GM13977 (cell line): Measurements from ENCODE around the gene JAKMIP1.

Source experiments
- DNase-seq: peaks from one replicate; pipeline ENCODE4 v3.0.0; 2012; ENCODE audit warnings: low spot score
- CTCF ChIP-seq: IDR thresholded peaks from 2 replicates; pipeline ENCODE4 v1.5.1; 2012; ENCODE audit warnings: mild to moderate bottlenecking, control low read depth; ENCODE audit not compliant: insufficient read depth; ENCODE audit errors: extremely low read depth, missing control alignments
- in situ Hi-C: fragments of 300-500 bp; cut with MboI; formaldehyde crosslinking; loops from one replicate; pipeline ENCODE4 v1.12.0; 2022; ENCODE audit warnings: low sequenced_read_pairs, low pct_unique_long_range_greater_than_20kb, mixed read lengths, inconsistent platforms; ENCODE audit not compliant: unreplicated experiment

The JAKMIP1 gene

DNA sequence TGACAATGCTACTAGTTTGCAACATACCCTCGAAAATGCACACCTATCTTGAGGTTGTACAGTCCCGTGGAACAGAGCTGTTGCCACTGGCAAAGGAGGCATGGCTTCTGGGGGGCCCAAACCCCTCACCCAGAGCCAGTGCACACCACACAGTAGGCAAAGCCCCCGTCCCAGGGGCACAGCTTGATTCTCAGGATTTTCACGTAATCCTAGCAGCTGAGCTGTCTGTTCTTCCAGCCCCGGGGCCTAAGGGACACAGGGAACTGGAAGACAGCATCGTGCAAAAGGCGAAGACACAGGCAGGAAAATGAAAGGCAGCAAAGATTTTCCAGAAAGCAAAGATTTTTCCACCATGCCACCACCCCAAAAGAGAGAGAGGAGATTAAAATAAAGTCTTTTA lies 77.2 kb downstream of the JAKMIP1 start:
- no peak for TF ChIP-seq CTCF
- in situ Hi-C loops: no loop called here
- no peak for DNase-seq

DNA sequence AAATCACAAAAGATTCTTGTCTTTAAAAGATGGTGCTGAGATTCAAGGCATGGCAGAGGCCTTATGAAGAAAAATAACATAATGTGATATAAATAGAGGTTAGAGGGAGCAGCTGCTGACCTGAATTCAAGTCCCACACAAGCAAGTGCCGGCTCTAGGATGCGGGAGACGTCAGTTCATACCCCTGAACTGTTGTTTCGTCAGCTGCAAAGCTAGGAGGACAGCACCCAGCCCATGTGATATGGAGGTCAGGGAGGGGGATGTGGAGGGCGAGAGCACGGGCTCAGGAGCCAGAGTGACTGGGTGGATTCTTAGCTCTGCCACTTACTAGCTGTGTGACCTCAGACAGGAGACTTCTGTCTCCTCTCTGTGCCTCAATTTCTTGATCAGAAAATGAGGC lies 77.9 kb downstream of the JAKMIP1 start:
- in situ Hi-C loops: no loop called here
- DNase-seq: no peak
- TF ChIP-seq CTCF: no peak

DNA sequence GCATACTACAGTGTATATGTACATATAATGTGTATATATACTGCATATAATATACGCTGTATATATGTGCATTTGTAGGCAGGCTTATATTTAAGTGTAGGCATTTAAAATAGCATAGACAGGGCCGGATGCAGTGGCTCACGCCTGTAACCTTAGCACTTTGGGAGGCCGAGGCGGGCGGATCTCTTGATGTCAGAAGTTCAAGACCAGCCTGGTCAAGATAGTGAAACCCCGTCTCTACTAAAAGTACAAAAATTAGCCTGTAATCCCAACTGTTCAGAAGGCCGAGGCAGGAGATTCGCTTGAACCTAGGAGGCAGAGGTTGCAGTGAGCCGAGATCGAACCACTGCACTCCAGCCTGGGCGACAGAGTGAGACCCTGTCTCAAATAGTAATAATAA lies 78.4 kb downstream of the JAKMIP1 start:
- DNase-seq: no peak
- in situ Hi-C loops: no loop called here
- no peak for TF ChIP-seq CTCF

GRCh38 chr4:6121276-6121850 lies 79.0 kb downstream of the JAKMIP1 start:
- in situ Hi-C loops: no loop called here
- no peak for TF ChIP-seq CTCF
- DNase-seq: no peak

DNA sequence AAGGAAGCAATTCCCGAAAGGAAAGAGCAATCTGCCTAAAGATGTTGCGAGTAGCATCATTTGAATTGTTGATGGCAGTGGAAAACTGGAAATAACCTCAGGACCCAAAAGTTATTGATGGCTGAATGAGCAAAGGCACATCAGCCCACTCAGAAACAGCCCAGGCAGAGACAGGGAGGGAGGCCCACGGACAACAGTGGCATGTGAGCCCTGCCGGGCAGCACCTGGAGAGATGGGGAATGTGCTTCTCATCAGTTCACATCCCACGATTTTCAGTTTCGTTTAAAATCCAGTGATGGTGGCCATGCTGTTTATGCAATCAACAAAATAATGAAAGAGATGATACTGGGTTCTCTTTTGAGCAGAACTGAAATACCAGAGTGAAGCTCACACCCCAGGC lies 80.0 kb downstream of the JAKMIP1 start:
- no peak for TF ChIP-seq CTCF
- in situ Hi-C loops: no loop called here
- no peak for DNase-seq

GRCh38 chr4:6119507-6120020 lies 80.8 kb downstream of the JAKMIP1 start:
- in situ Hi-C loops: no loop called here
- DNase-seq: no peak
- TF ChIP-seq CTCF: no peak

GRCh38 chr4:6118201-6118600 lies 82.1 kb downstream of the JAKMIP1 start:
- in situ Hi-C loops: no loop called here
- DNase-seq: no peak
- TF ChIP-seq CTCF: no peak
